HepG2 (cell line): ENCODE data around the gene IKZF4. TPM values are rescaled to one million over a fixed set of nuclear protein-coding genes. Genes with fewer than 3 reads are reported as not detected.
A peak's percentile ranks its signal among the peaks of the same experiment; 100 is the strongest.

ENCODE experiments used
- IKZF4 ChIP-seq: sonication (generic); formaldehyde crosslinking; IDR thresholded peaks from 2 replicates; pipeline ENCODE4 v1.5.1; 2020; ENCODE audit warnings: borderline replicate concordance, mild to moderate bottlenecking, low read depth, missing genetic modification reagents; ENCODE audit errors: not compliant biosample characterization
- MEIS1 ChIP-seq: sonication (generic); formaldehyde crosslinking; IDR thresholded peaks from 2 replicates; pipeline ENCODE4 v1.9.0; 2021; ENCODE audit warnings: mild to moderate bottlenecking, missing genetic modification reagents, moderate library complexity, borderline replicate concordance
- MIER3 ChIP-seq: IDR thresholded peaks from 2 replicates; pipeline ENCODE4 v1.6.1; 2016; ENCODE audit warnings: missing compliant biosample characterization, borderline replicate concordance
- PHF21A ChIP-seq: sonication (generic); formaldehyde crosslinking; IDR thresholded peaks from 2 replicates; pipeline ENCODE4 v1.5.0; 2020; ENCODE audit warnings: mild to moderate bottlenecking, missing genetic modification reagents
- ZKSCAN5 ChIP-seq: sonication (generic); formaldehyde crosslinking; IDR thresholded peaks from 2 replicates; pipeline ENCODE4 v1.5.1; 2020; ENCODE audit warnings: mild to moderate bottlenecking, missing genetic modification reagents
- ZNF253 ChIP-seq: sonication (generic); formaldehyde crosslinking; IDR thresholded peaks from 2 replicates; pipeline ENCODE4 v1.8.0; 2022; ENCODE audit warnings: mild to moderate bottlenecking, missing genetic modification reagents, borderline replicate concordance
- ZNF431 ChIP-seq: sonication (generic); formaldehyde crosslinking; IDR thresholded peaks from 2 replicates; pipeline ENCODE4 v1.9.0; 2022; ENCODE audit warnings: missing genetic modification reagents, low read depth, mild to moderate bottlenecking, borderline replicate concordance
- ZNF558 ChIP-seq: sonication (generic); formaldehyde crosslinking; IDR thresholded peaks from 2 replicates; pipeline ENCODE4 v1.9.0; 2022; ENCODE audit warnings: mild to moderate bottlenecking, missing genetic modification reagents, borderline replicate concordance
- ZNF564 ChIP-seq: sonication (generic); formaldehyde crosslinking; IDR thresholded peaks from 2 replicates; pipeline ENCODE4 v1.8.1; 2023; ENCODE audit warnings: mild to moderate bottlenecking, missing genetic modification reagents
- ZNF607 ChIP-seq: sonication (generic); formaldehyde crosslinking; IDR thresholded peaks from 2 replicates; pipeline ENCODE4 v1.5.1; 2020; ENCODE audit warnings: missing genetic modification reagents, mild to moderate bottlenecking, borderline replicate concordance
- ZNF619 ChIP-seq: sonication (generic); formaldehyde crosslinking; IDR thresholded peaks from 2 replicates; pipeline ENCODE4 v1.4.0; 2020; ENCODE audit warnings: mild to moderate bottlenecking, missing genetic modification reagents
- ZNF749 ChIP-seq: sonication (generic); formaldehyde crosslinking; IDR thresholded peaks from 2 replicates; pipeline ENCODE4 v1.8.0; 2022; ENCODE audit warnings: mild to moderate bottlenecking, missing genetic modification reagents, moderate library complexity, borderline replicate concordance
- polyA plus RNA-seq, 8 experiments: library from polyadenylated mRNA; depleted of rRNA in 3 of 8; stranded (reverse) in 7 of 8; unstranded in 1 of 8; fragments of >200 nt; fragmentation: Illumina TruSeq in 4 of 8; extraction: Trizol in 4 of 8; gene quantifications; 2 replicates each; pipeline versions ENCODE4 v1.2.1 to v1.2.3, GENCODE V29; 2011 to 2016; ENCODE audit warnings: low read depth in 4 of 8, missing spikeins in 1 of 8, mixed read lengths in 1 of 8; ENCODE audit not compliant: insufficient read depth in 1 of 8
- total RNA-seq, 5 experiments: library from RNA; depleted of rRNA; stranded (reverse); fragments of >200 nt; fragmentation: Illumina TruSeq; extraction: Trizol; gene quantifications; 2 replicates each; pipeline ENCODE4 v1.2.3, GENCODE V29; 2016; ENCODE audit warnings: low read depth in 1 of 5
- TF ChIP-seq, protein P1 (sequence below): sonication (generic); formaldehyde crosslinking; IDR thresholded peaks from one replicate; pipeline ENCODE4 v1.5.1; 2020; ENCODE audit warnings: mild to moderate bottlenecking, missing genetic modification reagents; ENCODE audit errors: not compliant biosample characterization
- TF ChIP-seq, protein P2 (sequence below): sonication (generic); formaldehyde crosslinking; IDR thresholded peaks from 2 replicates; pipeline ENCODE4 v1.4.0; 2020; ENCODE audit warnings: low read depth, mild to moderate bottlenecking, missing genetic modification reagents
- TF ChIP-seq, protein P3 (sequence below): sonication (generic); formaldehyde crosslinking; IDR thresholded peaks from 2 replicates; pipeline ENCODE4 v1.8.1; 2023; ENCODE audit warnings: mild to moderate bottlenecking, missing genetic modification reagents

IKZF4 gene
- total and polyA plus RNA-seq, 2 of the 13 experiments (the other 11 are each of a cell fraction or from before 2014, with no cell fraction given): 0.58 to 2.2 TPM

DNA sequence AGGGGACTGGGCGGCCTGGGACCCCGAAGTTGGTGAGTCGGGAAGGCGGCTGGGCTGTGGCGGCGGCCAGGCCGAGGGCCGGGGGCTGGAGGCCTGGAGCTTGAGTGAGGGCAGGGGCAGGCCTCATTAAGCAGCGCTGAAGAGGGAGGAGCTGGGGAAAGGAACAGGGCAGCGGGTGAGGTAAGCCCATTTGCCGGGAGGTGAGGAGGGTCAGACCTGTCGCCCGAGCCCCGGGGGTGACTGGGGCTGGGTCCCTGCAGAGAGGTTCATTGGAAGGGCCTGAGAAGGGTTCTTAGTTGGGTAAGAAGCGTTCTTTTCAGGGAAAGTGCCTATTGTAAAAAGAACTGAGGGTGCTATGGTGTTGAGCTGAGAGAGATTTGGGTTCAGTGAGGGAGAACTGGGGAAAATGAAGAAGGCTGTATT, 46.5 kb upstream of the IKZF4 start (continued):
- TF ChIP-seq, protein P1, sequence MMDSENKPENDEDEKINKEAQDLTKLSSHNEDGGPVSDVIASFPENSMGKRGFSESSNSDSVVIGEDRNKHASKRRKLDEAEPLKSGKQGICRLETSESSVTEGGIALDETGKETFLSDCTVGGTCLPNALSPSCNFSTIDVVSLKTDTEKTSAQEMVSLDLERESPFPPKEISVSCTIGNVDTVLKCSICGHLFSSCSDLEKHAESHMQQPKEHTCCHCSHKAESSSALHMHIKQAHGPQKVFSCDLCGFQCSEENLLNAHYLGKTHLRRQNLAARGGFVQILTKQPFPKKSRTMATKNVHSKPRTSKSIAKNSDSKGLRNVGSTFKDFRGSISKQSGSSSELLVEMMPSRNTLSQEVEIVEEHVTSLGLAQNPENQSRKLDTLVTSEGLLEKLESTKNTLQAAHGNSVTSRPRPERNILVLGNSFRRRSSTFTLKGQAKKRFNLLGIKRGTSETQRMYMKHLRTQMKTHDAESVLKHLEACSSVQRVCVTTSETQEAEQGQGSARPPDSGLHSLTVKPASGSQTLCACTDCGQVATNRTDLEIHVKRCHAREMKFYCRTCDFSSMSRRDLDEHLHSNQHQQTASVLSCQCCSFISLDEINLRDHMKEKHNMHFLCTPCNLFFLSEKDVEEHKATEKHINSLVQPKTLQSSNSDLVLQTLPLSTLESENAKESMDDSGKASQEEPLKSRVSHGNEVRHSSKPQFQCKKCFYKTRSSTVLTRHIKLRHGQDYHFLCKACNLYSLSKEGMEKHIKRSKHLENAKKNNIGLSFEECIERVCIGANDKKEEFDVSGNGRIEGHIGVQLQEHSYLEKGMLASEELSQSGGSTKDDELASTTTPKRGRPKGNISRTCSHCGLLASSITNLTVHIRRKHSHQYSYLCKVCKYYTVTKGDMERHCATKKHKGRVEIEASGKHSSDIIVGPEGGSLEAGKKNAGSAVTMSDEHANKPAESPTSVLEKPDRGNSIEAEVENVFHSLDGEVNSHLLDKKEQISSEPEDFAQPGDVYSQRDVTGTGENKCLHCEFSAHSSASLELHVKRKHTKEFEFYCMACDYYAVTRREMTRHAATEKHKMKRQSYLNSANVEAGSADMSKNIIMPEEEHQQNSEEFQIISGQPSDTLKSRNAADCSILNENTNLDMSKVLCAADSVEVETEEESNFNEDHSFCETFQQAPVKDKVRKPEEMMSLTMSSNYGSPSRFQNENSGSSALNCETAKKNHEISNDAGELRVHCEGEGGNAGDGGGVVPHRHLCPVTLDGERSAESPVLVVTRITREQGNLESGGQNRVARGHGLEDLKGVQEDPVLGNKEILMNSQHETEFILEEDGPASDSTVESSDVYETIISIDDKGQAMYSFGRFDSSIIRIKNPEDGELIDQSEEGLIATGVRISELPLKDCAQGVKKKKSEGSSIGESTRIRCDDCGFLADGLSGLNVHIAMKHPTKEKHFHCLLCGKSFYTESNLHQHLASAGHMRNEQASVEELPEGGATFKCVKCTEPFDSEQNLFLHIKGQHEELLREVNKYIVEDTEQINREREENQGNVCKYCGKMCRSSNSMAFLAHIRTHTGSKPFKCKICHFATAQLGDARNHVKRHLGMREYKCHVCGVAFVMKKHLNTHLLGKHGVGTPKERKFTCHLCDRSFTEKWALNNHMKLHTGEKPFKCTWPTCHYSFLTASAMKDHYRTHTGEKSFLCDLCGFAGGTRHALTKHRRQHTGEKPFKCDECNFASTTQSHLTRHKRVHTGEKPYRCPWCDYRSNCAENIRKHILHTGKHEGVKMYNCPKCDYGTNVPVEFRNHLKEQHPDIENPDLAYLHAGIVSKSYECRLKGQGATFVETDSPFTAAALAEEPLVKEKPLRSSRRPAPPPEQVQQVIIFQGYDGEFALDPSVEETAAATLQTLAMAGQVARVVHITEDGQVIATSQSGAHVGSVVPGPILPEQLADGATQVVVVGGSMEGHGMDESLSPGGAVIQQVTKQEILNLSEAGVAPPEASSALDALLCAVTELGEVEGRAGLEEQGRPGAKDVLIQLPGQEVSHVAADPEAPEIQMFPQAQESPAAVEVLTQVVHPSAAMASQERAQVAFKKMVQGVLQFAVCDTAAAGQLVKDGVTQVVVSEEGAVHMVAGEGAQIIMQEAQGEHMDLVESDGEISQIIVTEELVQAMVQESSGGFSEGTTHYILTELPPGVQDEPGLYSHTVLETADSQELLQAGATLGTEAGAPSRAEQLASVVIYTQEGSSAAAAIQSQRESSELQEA (CRISPR knock-in tag): no peak
- TF ChIP-seq ZNF749 (CRISPR knock-in tag) (no peak), ZNF253 (CRISPR knock-in tag) (no peak), ZNF619 (CRISPR knock-in tag) (no peak), ZKSCAN5 (0 out of 2 replicates have a peak, but pooled peaks have one; percentile 61), MEIS1 (CRISPR knock-in tag) (no peak), ZNF431 (CRISPR knock-in tag) (0 out of 2 replicates have a peak, but pooled peaks have one; percentile 19), ZNF564 (CRISPR knock-in tag) (no peak; the same call in 1 of the 2 replicates), ZNF607 (0 out of 2 replicates have a peak, but pooled peaks have one; percentile 57), IKZF4 (CRISPR knock-in tag) (no peak), MIER3 (CRISPR knock-in tag) (no peak), ZNF558 (CRISPR knock-in tag) (no peak), PHF21A (no peak)
- TF ChIP-seq, protein P2, sequence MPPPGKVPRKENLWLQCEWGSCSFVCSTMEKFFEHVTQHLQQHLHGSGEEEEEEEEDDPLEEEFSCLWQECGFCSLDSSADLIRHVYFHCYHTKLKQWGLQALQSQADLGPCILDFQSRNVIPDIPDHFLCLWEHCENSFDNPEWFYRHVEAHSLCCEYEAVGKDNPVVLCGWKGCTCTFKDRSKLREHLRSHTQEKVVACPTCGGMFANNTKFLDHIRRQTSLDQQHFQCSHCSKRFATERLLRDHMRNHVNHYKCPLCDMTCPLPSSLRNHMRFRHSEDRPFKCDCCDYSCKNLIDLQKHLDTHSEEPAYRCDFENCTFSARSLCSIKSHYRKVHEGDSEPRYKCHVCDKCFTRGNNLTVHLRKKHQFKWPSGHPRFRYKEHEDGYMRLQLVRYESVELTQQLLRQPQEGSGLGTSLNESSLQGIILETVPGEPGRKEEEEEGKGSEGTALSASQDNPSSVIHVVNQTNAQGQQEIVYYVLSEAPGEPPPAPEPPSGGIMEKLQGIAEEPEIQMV: no peak; the same call in 1 of the 2 replicates
- TF ChIP-seq, protein P3, sequence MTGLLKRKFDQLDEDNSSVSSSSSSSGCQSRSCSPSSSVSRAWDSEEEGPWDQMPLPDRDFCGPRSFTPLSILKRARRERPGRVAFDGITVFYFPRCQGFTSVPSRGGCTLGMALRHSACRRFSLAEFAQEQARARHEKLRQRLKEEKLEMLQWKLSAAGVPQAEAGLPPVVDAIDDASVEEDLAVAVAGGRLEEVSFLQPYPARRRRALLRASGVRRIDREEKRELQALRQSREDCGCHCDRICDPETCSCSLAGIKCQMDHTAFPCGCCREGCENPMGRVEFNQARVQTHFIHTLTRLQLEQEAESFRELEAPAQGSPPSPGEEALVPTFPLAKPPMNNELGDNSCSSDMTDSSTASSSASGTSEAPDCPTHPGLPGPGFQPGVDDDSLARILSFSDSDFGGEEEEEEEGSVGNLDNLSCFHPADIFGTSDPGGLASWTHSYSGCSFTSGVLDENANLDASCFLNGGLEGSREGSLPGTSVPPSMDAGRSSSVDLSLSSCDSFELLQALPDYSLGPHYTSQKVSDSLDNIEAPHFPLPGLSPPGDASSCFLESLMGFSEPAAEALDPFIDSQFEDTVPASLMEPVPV (CRISPR knock-in tag): no peak
